ENCODE measurements around the gene ASZ1. TPM values are rescaled to one million over a fixed set of nuclear protein-coding genes. Genes with fewer than 3 reads are reported as not detected.

ASZ1 gene
- total RNA-seq, 1 experiment from 2014 or later, result not detected

- H2BK5ac ChIP-seq (ENCODE audit: insufficient read length, low read length), result no peak overlapping the region
- H2AK5ac ChIP-seq (ENCODE audit: insufficient read length, low read length), result no peak overlapping the region
- no peaks in the 10 kb centered on the region for H3K36me3 Mint-ChIP-seq (ENCODE audit: insufficient read depth in 1 of 3, low read depth in 3 of 3)
- no peaks in the 10 kb centered on the region for H4K20me1 ChIP-seq (ENCODE audit: control insufficient read depth, insufficient read depth, insufficient read length)
- 0 out of 5 replicates have a peak, but pooled peaks cover 0 to 2% of the 10 kb centered on the region in 2 experiments for H3K9me3 Mint-ChIP-seq
- no peak overlapping the region for H2BK15ac ChIP-seq (ENCODE audit: low read depth, low read length)
- no peak overlapping the region for H2BK12ac ChIP-seq (ENCODE audit: insufficient read length, low read depth, low read length)
- H3K4ac ChIP-seq (ENCODE audit: low read depth, low read length), result no peak overlapping the region
- no peaks in the 10 kb centered on the region for H3K4me1 ChIP-seq (ENCODE audit: insufficient read depth, low read length)
- no peak overlapping the region for H3K27ac Mint-ChIP-seq
- H3K18ac ChIP-seq (ENCODE audit: insufficient read length, low read depth, low read length), result no peak overlapping the region
- no peak overlapping the region for H3K4me2 ChIP-seq (ENCODE audit: insufficient read depth, insufficient read length, low read length)
- no peaks in the 10 kb centered on the region for H3K23me2 ChIP-seq (ENCODE audit: insufficient read length, low read depth, low read length, poor library complexity, severe bottlenecking)
- H3K23ac ChIP-seq (ENCODE audit: insufficient read length, low read depth, low read length), result no peak overlapping the region
- H3K56ac ChIP-seq (ENCODE audit: insufficient read length, low read depth, low read length), result no peak overlapping the region
- no CpG with 5 or more reads among the region's 1 CpG for WGBS (ENCODE audit: extremely low coverage, insufficient read length, low lambda C conversion rate)
- DNase-seq, result no peak
- H3K4me3 Mint-ChIP-seq, result no peak overlapping the region
- no peak overlapping the region for H3T11ph ChIP-seq (ENCODE audit: low read length)
- H3K4me1 Mint-ChIP-seq, result peaks cover 0 to 9% of the 10 kb centered on the region in 2 experiments; a peak in 2 of 4 replicates
- no peak overlapping the region for H3K9ac ChIP-seq (ENCODE audit: extremely low read depth, insufficient read length, low read length)
- no peaks in the 10 kb centered on the region for H3K27me3 ChIP-seq (ENCODE audit: insufficient read depth, low read length)
- no peaks in the 10 kb centered on the region for H3K9me3 ChIP-seq (ENCODE audit: control insufficient read depth, low read depth, low read length)
- H3K27me3 Mint-ChIP-seq (ENCODE audit: low read depth), result no peaks in the 10 kb centered on the region
- no peaks in the 10 kb centered on the region for H3K79me1 ChIP-seq (ENCODE audit: insufficient read depth, low read depth, low read length, poor library complexity, severe bottlenecking)
- no peak overlapping the region for H4K91ac ChIP-seq (ENCODE audit: insufficient read length, low read depth, low read length)
- H4K5ac ChIP-seq (ENCODE audit: insufficient read length, low read depth, low read length), result no peak overlapping the region
- no peak overlapping the region for H3K14ac ChIP-seq (ENCODE audit: insufficient read depth, low read length)
- no peak overlapping the region for H2BK20ac ChIP-seq (ENCODE audit: low read depth, low read length, poor library complexity, severe bottlenecking)
- H2AFZ ChIP-seq (ENCODE audit: low read length), result no peak overlapping the region
- no peak for TF ChIP-seq CTCF (conservative IDR thresholded peaks at IDR 0.05)
- H2BK120ac ChIP-seq (ENCODE audit: low read depth, low read length, poor library complexity, severe bottlenecking), result no peak overlapping the region
- H3K27ac ChIP-seq (ENCODE audit: insufficient read length, low read depth, low read length), result no peak overlapping the region
- no peaks in the 10 kb centered on the region for H3K79me2 ChIP-seq (ENCODE audit: insufficient read depth, low read length)
- H4K8ac ChIP-seq (replicated peaks; ENCODE audit: insufficient read length, low read depth, low read length), result no peak overlapping the region
These were observed 14.9 kb downstream of the ASZ1 start for GRCh38 chr7:117412390-117412789.
